Stimulated activated effector memory CD8-positive, alpha-beta T cell treated with anti-CD3 and anti-CD28 coated beads, Interleukin-12 subunit alpha, Interleukin-12 subunit beta, amount 100 ng/mL, for 72 hours (primary cell): ENCODE measurements around the gene CYBA.
"Not testable (repeated sequence)": the region's sequence is repeated elsewhere in the genome, so short reads cannot be mapped to it uniquely, and the experiment has no call there.

Source experiments
- ATAC-seq: fragments of 150-1000 bp; cut with Tn5 transposase; 2 replicates; pipeline ENCODE4 v1.10.0; 2021
- DNase-seq, 2 donors: peaks; one replicate each; pipeline ENCODE4 v3.0.0; 2021 to 2022; ENCODE audit warnings: low spot score in 2 of 2
- H3K27ac Mint-ChIP-seq: one replicate; pipeline ENCODE4 v1.8.0; 2022; ENCODE audit warnings: mild to moderate bottlenecking, mixed read lengths
- H3K36me3 Mint-ChIP-seq: one replicate; pipeline ENCODE4 v1.8.0; 2022; ENCODE audit warnings: mild to moderate bottlenecking, mixed read lengths
- H3K4me1 Mint-ChIP-seq: one replicate; pipeline ENCODE4 v1.8.0; 2022; ENCODE audit warnings: mixed read lengths
- H3K4me3 Mint-ChIP-seq: one replicate; pipeline ENCODE4 v1.8.0; 2022; ENCODE audit warnings: mild to moderate bottlenecking, mixed read lengths
- H3K9me3 Mint-ChIP-seq: one replicate; pipeline ENCODE4 v1.8.0; 2022; ENCODE audit warnings: mixed read lengths

The CYBA gene

GRCh38 chr16:88676502-88677242 lies 25.8 kb upstream of the CYBA start:
- DNase-seq (no peak), ATAC-seq (no peak)
- H3K36me3 Mint-ChIP-seq, result peaks cover 33% of the 10 kb centered on the region
- H3K4me1 Mint-ChIP-seq, result peaks cover 10% of the 10 kb centered on the region
- no peak overlapping the region for H3K27ac Mint-ChIP-seq
- no peak overlapping the region for H3K4me3 Mint-ChIP-seq
- no peaks in the 10 kb centered on the region for H3K9me3 Mint-ChIP-seq

DNA sequence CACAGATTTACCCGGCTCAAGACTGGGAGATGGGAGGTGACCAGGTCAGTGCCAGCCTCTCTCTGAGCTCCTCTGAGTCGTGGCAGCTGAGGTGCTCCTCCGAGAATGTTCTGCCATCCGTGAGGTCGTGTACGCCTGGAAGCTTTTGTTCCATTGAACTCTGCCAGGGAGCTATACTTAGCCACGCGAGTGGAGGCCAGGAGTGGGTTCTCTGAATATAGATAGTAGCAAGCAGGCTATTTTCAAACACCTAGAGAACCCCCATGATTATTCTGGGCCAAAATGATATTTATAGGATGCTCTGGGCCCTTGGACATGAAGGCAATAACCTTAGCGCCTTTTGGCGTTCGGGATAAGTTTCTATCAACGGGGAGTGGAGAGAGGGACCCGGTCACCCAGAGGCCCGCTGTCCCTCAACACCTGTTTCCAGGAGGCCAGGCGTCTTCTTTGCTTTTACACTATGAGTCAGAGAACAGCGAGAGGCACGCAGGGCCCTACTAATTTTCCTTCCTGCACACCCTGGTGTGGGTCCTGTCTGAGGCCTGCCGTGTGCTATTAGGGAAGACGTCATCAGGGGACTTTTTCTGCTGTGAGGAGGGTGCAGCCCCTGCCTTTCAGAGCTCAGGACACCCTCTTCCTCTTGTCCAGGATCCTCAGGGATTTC lies 23.0 kb upstream of the CYBA start:
- H3K4me1 Mint-ChIP-seq, result no peaks in the 10 kb centered on the region
- ATAC-seq, result peak; percentile 36
- no peak overlapping the region for H3K4me3 Mint-ChIP-seq

GRCh38 chr16:88672776-88673175 lies 21.9 kb upstream of the CYBA start:
- Mint-ChIP-seq H3K27ac (no peak overlapping the region), H3K9me3 (no peaks in the 10 kb centered on the region), H3K4me3 (no peak overlapping the region), H3K4me1 (no peaks in the 10 kb centered on the region), H3K36me3 (peaks cover 15% of the 10 kb centered on the region)
- DNase-seq (no peak), ATAC-seq (no peak)

More for the DNA sequence above, 23.0 kb upstream of the CYBA start:
- H3K36me3 Mint-ChIP-seq, result peaks cover 20% of the 10 kb centered on the region
- H3K9me3 Mint-ChIP-seq, result no peaks in the 10 kb centered on the region
- no peak for DNase-seq
- H3K27ac Mint-ChIP-seq, result peak overlapping the region; percentile 56

GRCh38 chr16:88671806-88672205 lies 21.0 kb upstream of the CYBA start:
- H3K36me3 Mint-ChIP-seq, result peaks cover 11% of the 10 kb centered on the region
- no peak overlapping the region for H3K27ac Mint-ChIP-seq
- H3K4me1 Mint-ChIP-seq, result no peaks in the 10 kb centered on the region
- no peak overlapping the region for H3K4me3 Mint-ChIP-seq
- ATAC-seq (no peak), DNase-seq (no peak)
- H3K9me3 Mint-ChIP-seq, result no peaks in the 10 kb centered on the region

DNA sequence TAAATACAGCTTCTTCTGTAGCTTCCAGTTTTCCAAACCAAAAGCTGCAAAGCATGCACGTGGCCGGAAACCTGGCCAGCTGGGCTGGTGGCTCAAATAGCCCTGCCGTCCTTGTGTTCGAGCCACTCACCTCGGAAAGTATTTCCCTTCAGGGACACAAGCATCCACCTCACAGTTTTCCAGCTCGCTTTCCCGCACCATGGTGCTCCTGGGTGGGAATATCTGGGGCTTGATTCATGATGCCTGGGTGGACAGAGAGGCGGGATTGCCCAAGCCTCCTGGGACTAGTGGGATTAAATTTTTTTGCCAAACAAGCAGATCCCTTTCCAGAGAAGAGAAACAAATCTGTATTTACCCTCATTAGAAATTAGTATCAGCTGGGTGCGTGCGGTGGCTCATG lies 19.1 kb upstream of the CYBA start:
- ATAC-seq, result no peak
- H3K36me3 Mint-ChIP-seq, result peaks cover 11% of the 10 kb centered on the region
- no peaks in the 10 kb centered on the region for H3K4me1 Mint-ChIP-seq
- H3K9me3 Mint-ChIP-seq, result no peaks in the 10 kb centered on the region
- no peak overlapping the region for H3K4me3 Mint-ChIP-seq
- no peak overlapping the region for H3K27ac Mint-ChIP-seq
- no peak for DNase-seq

- H3K9me3 Mint-ChIP-seq, H3K27ac Mint-ChIP-seq, ATAC-seq, H3K4me1 Mint-ChIP-seq, H3K4me3 Mint-ChIP-seq, DNase-seq: not testable (repeated sequence)
- peaks cover 11% of the 10 kb centered on the region for H3K36me3 Mint-ChIP-seq
These were observed 18.6 kb upstream of the CYBA start for GRCh38 chr16:88669493-88669892.

- Mint-ChIP-seq H3K4me3 (no peak overlapping the region), H3K9me3 (no peaks in the 10 kb centered on the region), H3K36me3 (peaks cover 23% of the 10 kb centered on the region), H3K4me1 (no peaks in the 10 kb centered on the region), H3K27ac (no peak overlapping the region)
- ATAC-seq (no peak), DNase-seq (no peak)
These were observed 16.6 kb upstream of the CYBA start for GRCh38 chr16:88667461-88667860.

DNA sequence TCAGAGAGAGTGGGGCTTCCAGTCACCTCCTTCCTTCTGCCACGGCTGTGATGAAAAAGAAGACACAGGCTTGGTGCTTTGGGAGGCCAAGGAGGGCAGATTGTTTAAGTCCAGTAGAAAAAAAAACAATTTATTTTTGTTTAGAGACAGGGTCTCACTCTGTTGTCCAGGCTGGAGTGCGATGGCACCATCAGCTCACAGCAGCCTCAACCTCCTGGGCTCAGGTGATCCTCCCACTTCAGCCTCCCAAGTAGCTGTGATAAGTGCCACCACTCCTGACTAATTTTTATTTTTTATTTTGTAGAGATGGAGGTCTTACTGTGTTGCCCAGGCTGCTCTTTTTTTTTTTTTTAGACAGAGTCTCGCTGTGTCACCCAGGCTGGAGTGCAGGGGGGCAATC lies 14.7 kb upstream of the CYBA start:
- DNase-seq (no peak), ATAC-seq (no peak)
- no peak overlapping the region for H3K4me3 Mint-ChIP-seq
- H3K4me1 Mint-ChIP-seq, result peaks cover 13% of the 10 kb centered on the region
- H3K36me3 Mint-ChIP-seq, result peaks cover 30% of the 10 kb centered on the region
- no peaks in the 10 kb centered on the region for H3K9me3 Mint-ChIP-seq
- no peak overlapping the region for H3K27ac Mint-ChIP-seq

DNA sequence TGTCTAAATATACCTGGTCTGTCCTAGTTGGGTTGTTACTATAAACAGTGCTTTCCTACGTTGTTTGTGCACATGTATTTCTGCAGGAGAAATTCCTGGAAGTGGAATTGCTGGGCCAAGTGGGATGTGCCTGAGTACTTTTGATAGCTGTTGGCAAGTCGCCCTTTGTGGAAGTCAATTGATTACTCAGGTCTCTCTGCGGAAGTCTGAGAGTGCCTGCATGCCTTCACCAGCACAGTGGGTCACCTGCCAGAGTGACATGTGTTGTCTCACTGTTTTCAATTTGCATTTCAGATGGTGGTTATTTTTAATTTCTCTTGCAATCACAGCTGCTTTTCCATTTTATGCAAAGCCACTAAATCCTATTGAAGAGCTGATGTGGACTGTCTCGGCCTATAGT lies 14.3 kb upstream of the CYBA start:
- H3K4me1 Mint-ChIP-seq, result peaks cover 13% of the 10 kb centered on the region
- H3K27ac Mint-ChIP-seq, result no peak overlapping the region
- no peak for ATAC-seq
- H3K4me3 Mint-ChIP-seq, result peak overlapping the region; percentile 92
- H3K9me3 Mint-ChIP-seq, result no peaks in the 10 kb centered on the region
- peaks cover 33% of the 10 kb centered on the region for H3K36me3 Mint-ChIP-seq
- no peak for DNase-seq

GRCh38 chr16:88662843-88663606 lies 12.2 kb upstream of the CYBA start, which contains the start of gene MVD:
MVD (minus strand) TSS chr16:88663091; CDS start chr16:88663080, 11 bp downstream.
- H3K9me3 Mint-ChIP-seq, result no peaks in the 10 kb centered on the region
- H3K36me3 Mint-ChIP-seq, result peaks cover 40% of the 10 kb centered on the region
- peaks cover 18% of the 10 kb centered on the region for H3K4me1 Mint-ChIP-seq
- peak within 1 kb of the TSS; percentile 92 for H3K4me3 Mint-ChIP-seq
- DNase-seq (peak; percentile 90 to 94), ATAC-seq (peak; percentile 99)
- H3K27ac Mint-ChIP-seq, result peak within 1 kb of the TSS; percentile 94

- H3K36me3 Mint-ChIP-seq, result peaks cover 47% of the 10 kb centered on the region
- H3K9me3 Mint-ChIP-seq, result no peaks in the 10 kb centered on the region
- ATAC-seq (peak; percentile 5), DNase-seq (peak in 1 of 2 donors; percentile 73)
- H3K27ac Mint-ChIP-seq, result peak overlapping the region; percentile 94
- peak overlapping the region; percentile 92 for H3K4me3 Mint-ChIP-seq
- H3K4me1 Mint-ChIP-seq, result peaks cover 18% of the 10 kb centered on the region
These were observed 11.5 kb upstream of the CYBA start for GRCh38 chr16:88662222-88662842.

DNA sequence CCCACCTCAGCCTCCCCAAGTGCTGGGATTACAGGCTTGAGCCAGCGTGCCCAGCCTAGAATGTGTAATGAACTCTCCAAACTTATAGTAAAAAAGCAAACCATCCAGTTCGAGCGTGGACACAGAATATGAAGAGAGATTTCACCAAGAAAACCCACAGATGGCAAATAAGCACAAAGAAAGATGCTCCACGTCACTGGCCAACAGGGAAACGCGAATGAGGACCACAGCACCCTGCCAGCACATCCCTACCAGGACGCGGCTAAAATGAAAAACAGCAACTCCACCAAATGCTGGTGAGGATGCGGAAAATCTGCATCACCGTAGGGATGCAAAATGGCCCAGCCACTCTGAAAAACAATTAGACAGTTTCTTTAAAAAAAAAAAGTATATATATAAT lies 10.6 kb upstream of the CYBA start:
- DNase-seq (no peak), ATAC-seq (no peak)
- Mint-ChIP-seq H3K27ac (no peak overlapping the region), H3K36me3 (peaks cover 56% of the 10 kb centered on the region), H3K4me3 (peak overlapping the region; percentile 92), H3K9me3 (no peaks in the 10 kb centered on the region), H3K4me1 (peaks cover 18% of the 10 kb centered on the region)

- Mint-ChIP-seq H3K4me3 (no peak overlapping the region), H3K27ac (no peak overlapping the region), H3K36me3 (peaks cover 72% of the 10 kb centered on the region), H3K4me1 (peaks cover 24% of the 10 kb centered on the region), H3K9me3 (no peaks in the 10 kb centered on the region)
- no peak for ATAC-seq
- DNase-seq, result no peak
These were observed 8.3 kb upstream of the CYBA start for GRCh38 chr16:88659160-88659559.

DNA sequence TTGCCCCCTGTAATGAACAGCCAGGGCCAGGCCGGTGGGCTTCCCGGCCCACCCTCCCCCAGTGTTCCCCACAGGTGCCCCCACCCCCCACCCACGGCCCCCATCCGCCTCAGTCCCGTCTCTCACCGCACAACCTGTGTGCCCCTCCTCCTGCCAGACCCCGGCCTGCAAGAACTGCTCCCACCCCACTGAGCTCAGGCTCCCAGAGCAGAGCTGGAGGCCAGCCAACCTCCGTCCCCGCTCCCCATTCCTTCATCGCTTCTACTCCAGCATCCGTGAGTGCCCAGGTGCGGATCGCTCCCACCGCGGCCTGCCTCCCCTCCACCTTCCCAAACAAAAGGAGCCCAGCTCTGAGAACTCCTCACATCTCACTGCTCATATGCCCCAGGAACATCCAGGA lies 7.9 kb upstream of the CYBA start:
- no peak for DNase-seq
- Mint-ChIP-seq H3K4me3 (no peak overlapping the region), H3K4me1 (peaks cover 26% of the 10 kb centered on the region), H3K36me3 (peaks cover 70% of the 10 kb centered on the region), H3K9me3 (no peaks in the 10 kb centered on the region), H3K27ac (no peak overlapping the region)
- no peak for ATAC-seq

DNA sequence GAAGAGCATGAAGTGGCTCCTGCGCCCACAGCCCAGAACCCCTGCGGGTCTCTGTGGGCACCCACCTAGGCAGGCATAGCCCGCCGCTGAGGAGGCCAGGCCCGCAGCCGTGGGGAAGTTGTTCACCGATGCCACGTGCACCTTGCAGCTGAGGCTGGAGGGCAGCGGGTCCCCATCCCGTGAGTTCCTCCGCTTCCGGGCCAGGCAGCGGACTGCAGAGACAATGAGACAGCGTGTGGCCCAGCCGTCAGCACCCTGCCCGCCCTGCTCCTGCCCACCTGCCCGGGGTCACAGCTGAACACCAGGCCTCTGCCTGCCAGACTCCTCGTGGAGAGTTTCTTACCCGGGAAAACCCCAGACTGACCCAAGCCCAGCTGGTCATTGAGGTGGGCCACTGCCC lies 6.5 kb upstream of the CYBA start:
- Mint-ChIP-seq H3K4me3 (no peak overlapping the region), H3K36me3 (peaks cover 72% of the 10 kb centered on the region), H3K4me1 (peaks cover 33% of the 10 kb centered on the region), H3K27ac (no peak overlapping the region), H3K9me3 (no peaks in the 10 kb centered on the region)
- DNase-seq, result no peak
- ATAC-seq, result no peak
